CD4-positive, alpha-beta T cell treated with Interleukin-1 beta for 1 hour (primary cell): ENCODE results near the gene ABR.
A peak's percentile ranks its signal among the peaks of the same experiment; 100 is the strongest.

ENCODE experiments used
- DNase-seq, 2 donors: peaks; one replicate each; pipeline ENCODE4 v3.0.0-alpha.2; 2020 to 2022

The ABR gene

GRCh38 chr17:1112875-1113274 lies 66.9 kb downstream of the ABR start:
- no peak for DNase-seq

- no peak for DNase-seq
These were observed 68.0 kb downstream of the ABR start for GRCh38 chr17:1111599-1112443.

- DNase-seq: peak in 1 of 2 donors; percentile 80
These were observed 68.8 kb downstream of the ABR start for GRCh38 chr17:1110862-1111598.

GRCh38 chr17:1110541-1110861 lies 69.3 kb downstream of the ABR start:
- no peak for DNase-seq

GRCh38 chr17:1109606-1110540 lies 69.9 kb downstream of the ABR start:
- DNase-seq: no peak

GRCh38 chr17:1108765-1109605 lies 70.8 kb downstream of the ABR start:
- DNase-seq: peak; percentile 65 to 73

- peak in 1 of 2 donors; percentile 28 for DNase-seq
These were observed 71.4 kb downstream of the ABR start for GRCh38 chr17:1108478-1108764.

GRCh38 chr17:1107777-1108477 lies 71.9 kb downstream of the ABR start:
- no peak for DNase-seq

- no peak for DNase-seq
These were observed 72.6 kb downstream of the ABR start for GRCh38 chr17:1107083-1107776.

GRCh38 chr17:1104222-1104621 lies 75.6 kb downstream of the ABR start:
- no peak for DNase-seq

- DNase-seq: no peak
These were observed 79.4 kb downstream of the ABR start for GRCh38 chr17:1100382-1100781.

- no peak for DNase-seq
These were observed 80.5 kb downstream of the ABR start for GRCh38 chr17:1099242-1099641.

- DNase-seq: peak in 1 of 2 donors; percentile 32
These were observed 81.6 kb downstream of the ABR start for GRCh38 chr17:1097972-1098744.

- DNase-seq: no peak
These were observed 83.6 kb downstream of the ABR start for GRCh38 chr17:1096215-1096614.

- DNase-seq: no peak
These were observed 84.0 kb downstream of the ABR start for GRCh38 chr17:1095853-1096173.

GRCh38 chr17:1095090-1095852 lies 84.5 kb downstream of the ABR start:
- peak in 1 of 2 donors; percentile 65 for DNase-seq

- no peak for DNase-seq
These were observed 85.2 kb downstream of the ABR start for GRCh38 chr17:1094591-1094990.

- DNase-seq: no peak
These were observed 87.9 kb downstream of the ABR start for GRCh38 chr17:1091900-1092299.

GRCh38 chr17:1091190-1091534 lies 88.6 kb downstream of the ABR start:
- no peak for DNase-seq
